ENCODE data around the gene XPA. TPM values are rescaled to one million over a fixed set of nuclear protein-coding genes. Genes with fewer than 3 reads are reported as not detected.

The XPA gene
- total and polyA plus RNA-seq, 2 of the 13 experiments (the other 11 are each of a cell fraction or from before 2014, with no cell fraction given): 2.3 to 15.2 TPM

GRCh38 chr9:97632248-97632984 is 64.7 kb downstream of the XPA start:
- Histone ChIP-seq H3K4me3 (replicated peaks in 1 of 3; ENCODE audit: insufficient read depth in 1 of 3, low read depth in 2 of 3, low read length in 3 of 3) (peak overlapping the region; percentile 89 to 96 (median 89)), H3K36me3 (replicated peaks in 1 of 2; ENCODE audit: control insufficient read depth in 1 of 2, insufficient read depth in 2 of 2, low read length in 2 of 2) (no peaks in the 10 kb centered on the region), H3K9me3 (ENCODE audit: low read length) (no peaks in the 10 kb centered on the region), H3K4me1 (ENCODE audit: insufficient read depth, low read length) (peaks cover 43% of the 10 kb centered on the region), H2AFZ (ENCODE audit: low read length) (peak overlapping the region; percentile 54), H3K9ac (ENCODE audit: insufficient read depth, low read depth, low read length) (peak overlapping the region; percentile 97), H3K27me3 (ENCODE audit: control insufficient read depth in 1 of 2, insufficient read depth in 2 of 2, low read length in 2 of 2) (peaks cover 0 to 8% of the 10 kb centered on the region in 2 experiments; a peak in 1 of 5 replicates), H3K27ac (ENCODE audit: extremely low read length, insufficient read depth, low read length) (peak overlapping the region; percentile 98), H4K20me1 (ENCODE audit: insufficient read depth, low read length) (peaks cover 6% of the 10 kb centered on the region), H3K79me2 (ENCODE audit: insufficient read depth, low read length) (peaks cover 72% of the 10 kb centered on the region), H3K4me2 (ENCODE audit: low read depth, low read length) (peak overlapping the region; percentile 93)
- intact Hi-C loops (cut with micrococcal nuclease; ENCODE audit: unreplicated experiment): loop anchor here (10.0 kb wide), 1 partner anchor 352 kb away; the partner anchor contains the start of gene ANP32B
- in situ Hi-C loops (cut with HindIII; ENCODE audit: extremely low pct_ligation_motif_present, low pct_unique_long_range_greater_than_20kb): no loop called here
- DNase-seq (ENCODE audit: low spot score) (no peak), ATAC-seq (peak; percentile 3; the same call in 1 of the 3 replicates), FAIRE-seq (no peak)
- ChIA-PET CTCF (ENCODE audit: low intra/inter-chr PET ratio, low total read pairs) (no interaction called here), POLR2A (interaction anchor here (0.7 to 2.5 kb wide), 22 partner anchors 9 to 778 kb away, joined by 3 to 20 read pairs (median 6); partner anchors contain the start of genes ANP32B, NANS, TMOD1 and TRMO)
- 1% methylated on average over 27 of the region's 27 CpGs for WGBS (ENCODE audit: low lambda C conversion rate)
- TSS peak; percentile 91 for BruUV-seq (replicated peaks)
- TF ChIP-seq ZNF850 (CRISPR knock-in tag; conservative IDR thresholded peaks at IDR 0.05): 0 out of 2 replicates have a peak, but pooled peaks have one; percentile 32
- TF ChIP-seq HOXA3 (CRISPR knock-in tag; IDR thresholded peaks at IDR 0.05): no peak
- peak; percentile 73; the same call in 1 of the 2 replicates for TF ChIP-seq ATF2 (CRISPR knock-in tag; IDR thresholded peaks at IDR 0.05)
- 0 out of 2 replicates have a peak, but pooled peaks have one; percentile 45 for TF ChIP-seq AHDC1 (CRISPR knock-in tag; IDR thresholded peaks at IDR 0.05; ENCODE audit: borderline replicate concordance)
- TF ChIP-seq JUN (CRISPR knock-in tag; IDR thresholded peaks at IDR 0.05): 0 out of 2 replicates have a peak, but pooled peaks have one; percentile 5
- TF ChIP-seq TMF1 (CRISPR knock-in tag; IDR thresholded peaks at IDR 0.05; ENCODE audit: low read depth): no peak
- TF ChIP-seq ETV6 (CRISPR knock-in tag; conservative IDR thresholded peaks at IDR 0.05): 0 out of 2 replicates have a peak, but pooled peaks have one; percentile 30
- 0 out of 2 replicates have a peak, but pooled peaks have one; percentile 7 for TF ChIP-seq MEF2D (CRISPR knock-in tag; IDR thresholded peaks at IDR 0.05)
- TF ChIP-seq SAP130 (CRISPR knock-in tag; IDR thresholded peaks at IDR 0.05; ENCODE audit: low read depth): 0 out of 2 replicates have a peak, but pooled peaks have one; percentile 7
- TF ChIP-seq ZNF205 (CRISPR knock-in tag; IDR thresholded peaks at IDR 0.05): no peak
- TF ChIP-seq KLF12 (CRISPR knock-in tag; IDR thresholded peaks at IDR 0.05; ENCODE audit: borderline replicate concordance): no peak
- TF ChIP-seq ZNF510 (CRISPR knock-in tag; IDR thresholded peaks at IDR 0.05; ENCODE audit: low read depth): 0 out of 2 replicates have a peak, but pooled peaks have one; percentile 33
- 0 out of 2 replicates have a peak, but pooled peaks have one; percentile 7 for TF ChIP-seq ZSCAN22 (CRISPR knock-in tag; IDR thresholded peaks at IDR 0.05)
- peak; percentile 75; the same call in 1 of the 2 replicates for TF ChIP-seq ZNF24 (IDR thresholded peaks at IDR 0.05)
- no peak for TF ChIP-seq ZFYVE20 (CRISPR knock-in tag; IDR thresholded peaks at IDR 0.05; ENCODE audit: borderline replicate concordance, low read depth)
- TF ChIP-seq HDAC1 (CRISPR knock-in tag; IDR thresholded peaks at IDR 0.05): 0 out of 2 replicates have a peak, but pooled peaks have one; percentile 8
- TF ChIP-seq SNRNP70 (IDR thresholded peaks at IDR 0.05; ENCODE audit: low read depth, low read length): no peak
- TF ChIP-seq ZNF446 (CRISPR knock-in tag; IDR thresholded peaks at IDR 0.05): no peak

Measured in HepG2 (cell line).